ENCODE data around the gene ERFL. TPM values are rescaled to one million over a fixed set of nuclear protein-coding genes. Genes with fewer than 3 reads are reported as not detected.

ERFL gene
- polyA plus RNA-seq, 5 donors, result 0.13 to 0.24 (median 0.20) TPM; not detected in 1

- DNase-seq, result no peak
Measured at GRCh38 chr19:41897820-41898219, 30.4 kb downstream of the ERFL start.

- no peak for DNase-seq
Measured at GRCh38 chr19:41897181-41897580, 31.1 kb downstream of the ERFL start.

GRCh38 chr19:41896581-41896942 lies 31.7 kb downstream of the ERFL start:
- DNase-seq, result no peak

DNA sequence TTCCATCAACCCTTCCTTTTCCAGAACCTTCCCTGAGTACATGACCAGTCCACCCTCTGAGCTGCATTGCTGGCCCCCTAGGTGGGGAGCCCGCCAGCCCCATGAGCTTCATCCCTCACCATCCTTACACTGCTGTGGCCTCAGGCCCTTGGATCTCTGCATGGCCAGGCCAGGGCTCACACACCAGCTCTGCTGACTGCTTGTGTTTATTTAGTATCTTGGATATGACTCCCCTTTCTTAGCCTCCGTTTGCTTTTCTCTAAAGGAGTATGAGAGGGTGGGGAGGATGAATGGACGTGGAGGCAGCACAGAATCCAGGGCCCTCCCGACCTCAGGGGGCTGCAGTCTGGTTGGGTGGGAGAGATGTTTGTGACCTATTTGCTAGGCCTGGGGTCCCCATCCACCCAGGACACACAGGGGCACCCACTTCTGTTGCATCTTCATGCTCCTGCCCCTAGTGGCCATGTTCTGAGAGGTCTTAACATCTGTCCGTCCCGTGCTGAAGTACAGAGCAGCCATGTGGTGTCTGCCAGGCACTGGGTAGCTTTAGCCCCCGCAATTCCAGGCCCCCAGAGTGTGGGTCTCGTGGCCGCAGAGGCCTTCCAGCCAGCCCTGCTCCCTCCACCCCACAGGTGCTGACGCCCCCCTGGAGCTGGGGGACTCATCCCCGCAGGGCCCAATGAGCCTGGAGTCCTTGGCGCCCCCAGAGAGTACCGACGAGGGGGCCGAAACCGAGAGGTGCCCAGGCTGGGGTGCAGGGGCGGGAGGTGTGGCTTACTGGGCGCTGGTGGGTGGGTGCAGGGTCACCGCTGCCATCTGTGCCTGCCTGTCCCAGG lies 32.3 kb downstream of the ERFL start:
- DNase-seq, result no peak

DNA sequence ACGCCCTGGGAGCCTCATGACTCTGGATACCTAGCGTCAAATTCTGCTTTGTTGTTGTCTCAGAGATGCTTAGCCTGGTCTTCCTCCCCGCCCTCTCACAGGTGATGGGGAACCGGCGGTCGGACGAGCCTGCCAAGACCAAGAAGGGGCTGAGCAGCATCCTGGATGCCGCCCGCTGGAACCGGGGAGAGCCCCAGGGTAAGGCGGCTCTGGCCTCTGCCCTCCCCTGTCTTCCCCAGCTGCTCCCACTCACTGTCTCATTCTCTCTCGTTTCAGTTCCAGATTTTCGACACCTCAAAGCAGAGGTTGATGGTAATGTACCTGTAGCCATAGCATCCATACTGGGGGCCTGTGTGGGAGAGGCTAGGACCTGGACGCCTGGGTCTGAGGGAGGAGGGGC lies 33.9 kb downstream of the ERFL start:
- DNase-seq, result no peak

DNA sequence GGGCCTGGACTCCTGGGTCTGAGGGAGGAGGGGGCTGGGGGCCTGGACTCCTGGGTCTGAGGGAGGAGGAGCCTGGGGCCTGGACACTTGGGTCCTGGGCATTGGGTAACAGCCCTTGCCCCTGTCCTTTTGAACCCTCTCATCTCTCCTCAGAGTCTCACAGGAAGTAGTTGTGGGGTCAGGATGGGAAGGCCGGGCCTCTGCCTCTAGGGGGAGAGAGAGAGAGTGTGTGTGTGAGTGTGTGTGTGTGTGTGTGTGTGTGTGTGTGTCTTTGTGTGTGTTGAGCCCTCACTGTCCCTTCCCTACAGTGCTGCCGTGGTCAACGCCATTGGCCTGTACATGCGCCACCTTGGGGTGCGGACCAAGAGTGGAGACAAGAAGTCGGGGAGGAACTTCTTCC lies 34.4 kb downstream of the ERFL start:
- DNase-seq, result no peak

GRCh38 chr19:41892173-41892902 lies 35.9 kb downstream of the ERFL start:
- DNase-seq, result no peak

DNA sequence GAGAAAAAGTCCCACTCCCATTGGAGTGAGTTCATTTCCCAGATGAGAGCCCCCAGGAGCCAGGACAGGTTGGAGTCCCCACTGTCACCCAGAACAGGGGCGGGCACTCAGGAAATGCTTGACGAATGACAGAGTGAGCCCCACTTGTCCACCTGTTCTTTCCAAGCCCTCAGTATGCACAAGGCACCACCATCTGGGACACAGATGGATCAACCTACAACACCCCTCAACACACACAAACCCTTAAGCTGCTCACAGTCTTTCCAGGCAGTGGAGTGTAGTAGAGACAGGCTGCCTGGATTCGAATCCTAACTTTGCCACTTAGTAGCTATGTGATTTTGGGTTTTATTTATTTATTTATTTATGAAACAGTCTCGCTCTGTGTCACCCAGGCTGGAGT lies 37.3 kb downstream of the ERFL start:
- DNase-seq, result no peak

- no peak for DNase-seq
Measured at GRCh38 chr19:41889896-41890295, 38.4 kb downstream of the ERFL start.

- DNase-seq, result no peak
Measured at GRCh38 chr19:41888926-41889325, 39.3 kb downstream of the ERFL start.

GRCh38 chr19:41887711-41888382 lies 40.4 kb downstream of the ERFL start:
- DNase-seq, result peak; percentile 59 to 67

DNA sequence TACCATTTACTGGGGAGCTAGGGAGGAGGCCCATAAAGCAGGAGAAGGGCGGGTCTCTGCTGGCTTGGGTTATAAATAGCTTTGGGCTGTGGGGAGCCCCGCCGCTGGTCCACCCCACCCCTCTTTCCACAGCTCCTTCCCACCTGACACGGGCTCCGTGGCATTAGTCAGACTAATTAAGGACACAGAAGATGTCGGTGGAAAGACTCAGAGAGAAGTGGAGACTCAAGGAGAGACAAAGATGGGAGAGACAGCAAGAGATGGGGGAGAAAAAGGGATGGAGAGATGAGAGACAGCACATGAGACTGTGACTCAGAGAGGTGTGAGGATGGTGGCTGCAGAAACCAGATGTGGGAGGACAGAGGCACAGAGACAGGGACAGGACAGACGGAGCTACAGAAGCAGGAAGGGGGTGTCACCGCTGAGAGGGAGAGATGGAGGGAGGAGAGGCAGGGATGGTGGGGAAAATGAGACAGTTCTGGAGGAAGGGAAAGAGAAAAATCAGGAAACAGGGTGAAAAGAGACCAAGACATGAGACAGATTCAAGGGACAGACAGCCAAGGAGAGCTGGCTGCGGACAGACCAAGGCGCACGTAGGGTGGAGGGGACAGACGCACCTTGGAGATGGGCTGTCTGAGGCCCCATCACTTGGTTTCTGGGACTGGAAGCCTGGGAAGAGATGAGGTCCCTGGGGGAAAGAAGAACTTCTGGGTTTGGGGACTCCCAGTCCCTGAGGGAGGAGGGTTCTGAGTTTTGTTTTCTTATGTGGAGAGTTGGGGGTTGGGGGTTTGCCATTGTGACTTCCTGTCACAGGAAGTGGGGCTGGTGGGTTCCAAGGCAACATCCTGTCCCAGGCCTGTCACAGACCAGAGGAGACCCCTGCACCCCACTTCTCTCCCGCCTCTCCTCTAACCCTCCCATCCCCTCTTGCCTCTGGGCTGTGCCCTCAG lies 41.2 kb downstream of the ERFL start:
- no peak for DNase-seq

GRCh38 chr19:41883821-41884733 lies 44.2 kb downstream of the ERFL start:
- DNase-seq, result peak; percentile 91 to 93

DNA sequence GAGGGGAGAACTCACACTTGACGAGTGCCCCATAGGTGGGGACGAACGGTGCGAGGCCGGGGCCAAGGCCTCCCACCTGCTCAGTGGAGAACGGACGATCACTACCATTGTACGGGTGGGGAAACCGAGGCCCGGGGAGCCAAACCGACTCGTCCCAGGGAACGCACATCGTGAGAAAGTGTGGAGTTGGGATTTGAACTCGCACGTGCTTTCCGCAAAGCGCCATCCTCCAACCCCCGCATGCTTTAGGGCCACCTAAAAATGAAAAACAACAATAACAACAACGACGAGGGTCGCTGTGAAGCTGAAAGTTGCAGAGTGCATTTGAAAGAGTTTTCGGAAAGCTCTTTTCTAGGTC lies 44.8 kb downstream of the ERFL start:
- no peak for DNase-seq

GRCh38 chr19:41882568-41883462 lies 45.4 kb downstream of the ERFL start, which contains the start of gene ARHGEF1:
ARHGEF1 (plus strand) TSS chr19:41883184; CDS start chr19:41888083, 4,899 bp downstream.
- DNase-seq, result no peak

DNA sequence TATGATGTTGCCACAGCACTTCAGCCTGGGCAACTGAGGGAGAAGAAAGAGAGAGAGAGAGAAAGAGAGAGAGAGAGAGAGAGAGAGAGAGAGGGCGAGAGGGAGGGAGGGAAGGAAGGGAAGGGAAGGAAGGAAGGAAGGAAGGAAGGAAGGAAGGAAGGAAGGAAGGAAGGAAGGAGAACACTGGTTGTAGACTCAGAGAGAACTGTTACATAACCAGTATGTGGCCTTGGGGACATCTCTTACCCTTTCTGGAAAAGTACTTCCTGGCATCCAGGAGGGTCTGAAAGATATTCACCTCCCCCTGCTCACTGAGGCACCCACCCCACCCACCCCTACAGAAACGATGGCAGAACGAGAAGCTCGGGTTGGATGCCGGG lies 47.9 kb downstream of the ERFL start:
- no peak for DNase-seq

GRCh38 chr19:41879670-41880328 lies 48.5 kb downstream of the ERFL start:
- no peak for DNase-seq

- no peak for DNase-seq
Measured at GRCh38 chr19:41879080-41879479, 49.2 kb downstream of the ERFL start.
